IMR-90 (cell line): ENCODE data around the gene SLC35E3. TPM values are rescaled to one million over a fixed set of nuclear protein-coding genes. Genes with fewer than 3 reads are reported as not detected.

Source experiments
- ATAC-seq: fragments of 200-7000 bp; cut with Tn5 transposase; 2 replicates; pipeline ENCODE4 v1.9.1; 2020; ENCODE audit warnings: low read depth, mild to moderate bottlenecking, moderate library complexity
- BruUV-seq: library from RNA; stranded (reverse); fragments of 400-500 nt; replicated peaks from 2 replicates; lab custom pipeline; 2021; lab: Mats Ljungman, UMichigan
- CTCF ChIA-PET: fragments of 300-600 bp; formaldehyde crosslinking; extraction: SDS; loops from one replicate; lab custom pipeline; 2021; ENCODE audit warnings: antibody characterized with exemption; lab: Yijun Ruan, JAX
- POLR2A ChIA-PET: fragments of 300-600 bp; sonication (Branson Sonifier 250); formaldehyde crosslinking; loops from one replicate; lab custom pipeline; 2022; ENCODE audit warnings: antibody characterized with exemption; ENCODE audit not compliant: unreplicated experiment; lab: Charles Lee
- DNase-seq: peaks from one replicate; pipeline ENCODE4 v3.0.0; 2013
- H2AFZ ChIP-seq: replicated peaks from 2 replicates; pipeline ENCODE3; 2013; ENCODE audit warnings: low read length, mild to moderate bottlenecking; ENCODE audit not compliant: poor library complexity
- H2AK5ac ChIP-seq: 2 replicates; pipeline ENCODE4 v1.6.1; 2013; ENCODE audit warnings: low read depth, low read length, inconsistent platforms
- H2AK9ac ChIP-seq: replicated peaks from 2 replicates; pipeline ENCODE3; 2013; ENCODE audit warnings: mild to moderate bottlenecking, low read depth, low read length, moderate library complexity; ENCODE audit not compliant: poor library complexity
- H2BK120ac ChIP-seq: 2 replicates; pipeline ENCODE4 v1.6.1; 2013; ENCODE audit warnings: low read depth, low read length, inconsistent platforms
- H2BK15ac ChIP-seq: 3 replicates; pipeline ENCODE4 v1.6.1; 2013; ENCODE audit warnings: low read depth, low read length, inconsistent platforms
- H2BK20ac ChIP-seq: 2 replicates; pipeline ENCODE4 v1.6.1; 2013; ENCODE audit warnings: low read depth, mild to moderate bottlenecking, inconsistent platforms, low read length, moderate library complexity
- H2BK5ac ChIP-seq: 2 replicates; pipeline ENCODE4 v1.6.1; 2013; ENCODE audit warnings: mild to moderate bottlenecking, low read depth, low read length, inconsistent platforms; ENCODE audit not compliant: poor library complexity, severe bottlenecking
- H3K14ac ChIP-seq: replicated peaks from 2 replicates; pipeline ENCODE4 v1.6.1; 2013; ENCODE audit warnings: low read depth, low read length, inconsistent platforms
- H3K18ac ChIP-seq: 2 replicates; pipeline ENCODE4 v1.6.1; 2013; ENCODE audit warnings: low read depth, low read length, control low read depth
- H3K23ac ChIP-seq: 2 replicates; pipeline ENCODE4 v1.6.1; 2013; ENCODE audit warnings: low read depth, low read length, inconsistent platforms
- H3K27ac ChIP-seq: 2 replicates; pipeline ENCODE4 v1.5.1; 2013; ENCODE audit warnings: mild to moderate bottlenecking, control low read depth, low read length; ENCODE audit not compliant: insufficient read depth
- H3K27me3 ChIP-seq: 2 replicates; pipeline ENCODE4 v1.6.1; 2013; ENCODE audit warnings: low read length; ENCODE audit not compliant: control insufficient read depth, insufficient read depth
- H3K36me3 ChIP-seq: 2 replicates; pipeline ENCODE4 v1.6.1; 2013; ENCODE audit warnings: low read length, mixed read lengths; ENCODE audit not compliant: control insufficient read depth, insufficient read depth
- H3K4ac ChIP-seq: 2 replicates; pipeline ENCODE4 v1.6.1; 2013; ENCODE audit warnings: low read depth, low read length, inconsistent platforms
- H3K4me1 ChIP-seq: 2 replicates; pipeline ENCODE4 v1.6.1; 2013; ENCODE audit warnings: low read length, mixed read lengths; ENCODE audit not compliant: control insufficient read depth, insufficient read depth
- H3K4me2 ChIP-seq: 2 replicates; pipeline ENCODE4 v1.6.1; 2013; ENCODE audit warnings: low read depth, mild to moderate bottlenecking, control low read depth, low read length, moderate library complexity
- H3K4me3 ChIP-seq: 2 replicates; pipeline ENCODE4 v1.5.1; 2013; ENCODE audit warnings: low read depth, mild to moderate bottlenecking, control low read depth, low read length, moderate library complexity; ENCODE audit not compliant: insufficient read depth
- H3K56ac ChIP-seq: 2 replicates; pipeline ENCODE4 v1.6.1; 2013; ENCODE audit warnings: low read length, inconsistent platforms; ENCODE audit not compliant: insufficient read depth; ENCODE audit errors: extremely low read depth
- H3K79me1 ChIP-seq, 2 experiments: 2 replicates each; pipeline ENCODE4 v1.6.1; 2013; ENCODE audit warnings: low read length in 2 of 2, inconsistent platforms in 1 of 2, low read depth in 1 of 2
- H3K9ac ChIP-seq: 2 replicates; pipeline ENCODE4 v1.6.1; 2013; ENCODE audit warnings: low read depth, low read length, control low read depth
- H3K9me1 ChIP-seq: 2 replicates; pipeline ENCODE4 v1.6.1; 2013; ENCODE audit warnings: low read length, inconsistent platforms; ENCODE audit not compliant: insufficient read depth
- H3K9me3 ChIP-seq: 2 replicates; pipeline ENCODE4 v1.6.1; 2013; ENCODE audit warnings: low read length; ENCODE audit not compliant: control insufficient read depth, insufficient read depth
- H4K20me1 ChIP-seq: 2 replicates; pipeline ENCODE4 v1.6.1; 2013; ENCODE audit warnings: low read length, inconsistent platforms; ENCODE audit not compliant: insufficient read depth
- H4K5ac ChIP-seq: 2 replicates; pipeline ENCODE4 v1.6.1; 2013; ENCODE audit warnings: mild to moderate bottlenecking, low read depth, low read length, control low read depth
- H4K8ac ChIP-seq, 2 experiments: 2 replicates each; pipeline ENCODE4 v1.6.1; 2013; ENCODE audit warnings: low read depth in 2 of 2, low read length in 2 of 2, control low read depth in 1 of 2, inconsistent platforms in 1 of 2
- H4K91ac ChIP-seq: 2 replicates; pipeline ENCODE4 v1.6.1; 2013; ENCODE audit warnings: low read depth, low read length, inconsistent platforms; ENCODE audit not compliant: insufficient read depth
- MXI1 ChIP-seq: IDR thresholded peaks from 2 replicates; pipeline ENCODE4 v1.6.1; 2012; ENCODE audit warnings: low read depth, mild to moderate bottlenecking, low read length, moderate library complexity, borderline replicate concordance
- POLR2A ChIP-seq: IDR thresholded peaks from 2 replicates; pipeline ENCODE4 v1.6.1; 2012; ENCODE audit warnings: mild to moderate bottlenecking, low read depth, low read length
- WGBS, 2 experiments: methylation state at CpG; one replicate each; pipeline versions ENCODE4 v1.1.5 to v1.1.7; 2013; ENCODE audit warnings: missing lambda C conversion rate in 2 of 2; ENCODE audit not compliant: insufficient read length in 1 of 2; ENCODE audit errors: extremely low coverage in 2 of 2; 5-methylcytosine and 5-hydroxymethylcytosine counted together
- dilution Hi-C: fragments of 300-500 bp; cut with HindIII; formaldehyde crosslinking; loops from one replicate; pipeline ENCODE4 v1.14.3; 2018; ENCODE audit warnings: low sequenced_read_pairs; ENCODE audit not compliant: unreplicated experiment
- in situ Hi-C: fragments of 300-500 bp; cut with MboI; formaldehyde crosslinking; loops from 3 replicates; pipeline ENCODE4 v1.14.3; 2019; ENCODE audit warnings: low sequenced_read_pairs, inconsistent platforms, mixed read lengths
- intact Hi-C: fragments of 100-400 bp; cut with micrococcal nuclease; formaldehyde crosslinking; loops from 2 replicates; pipeline ENCODE4 v1.10.0; 2022
- polyA plus RNA-seq, 3 experiments: library from polyadenylated mRNA; depleted of rRNA; stranded (reverse); fragments of >200 nt; gene quantifications; 2 replicates each; pipeline ENCODE4 v1.2.3, GENCODE V29; 2012; ENCODE audit warnings: low replicate concordance in 1 of 3
- total RNA-seq: library from RNA; depleted of rRNA; stranded (reverse); fragments of >200 nt; gene quantifications from 2 replicates; pipeline ENCODE4 v1.2.3, GENCODE V29; 2012

Gene SLC35E3
- total and polyA plus RNA-seq, 2 of the 4 experiments (the other 2 are of a cell fraction) = 3.6 to 5.1 TPM

- Histone ChIP-seq H2AK5ac (no peak overlapping the region), H3K14ac (no peak overlapping the region), H3K23ac (no peak overlapping the region), H3K9ac (no peak overlapping the region), H3K4ac (no peak overlapping the region), H2BK5ac (no peak overlapping the region), H3K4me3 (no peak overlapping the region), H2AK9ac (no peak overlapping the region), H3K27ac (no peak overlapping the region), H2BK20ac (no peak overlapping the region), H2BK120ac (no peak overlapping the region), H3K4me2 (no peak overlapping the region; the same call in 1 of the 2 replicates), H4K5ac (no peak overlapping the region), H3K9me1 (no peaks in the 10 kb centered on the region), H3K18ac (no peak overlapping the region), H3K36me3 (peaks cover 59% of the 10 kb centered on the region), H4K91ac (no peak overlapping the region), H2BK15ac (no peak overlapping the region), H4K20me1 (peaks cover 59% of the 10 kb centered on the region), H3K27me3 (no peaks in the 10 kb centered on the region), H4K8ac (no peak overlapping the region), H3K4me1 (peaks cover 2% of the 10 kb centered on the region; the same call in 1 of the 2 replicates), H3K9me3 (no peaks in the 10 kb centered on the region), H3K79me1 (peaks cover 25 to 27% of the 10 kb centered on the region in 2 experiments), H2AFZ (no peak overlapping the region), H3K56ac (no peak overlapping the region)
- no CpG with 5 or more reads among the region's 3 CpGs for WGBS, 2 experiments
- no TSS peak for BruUV-seq
- DNase-seq (no peak), ATAC-seq (no peak)
- ChIA-PET POLR2A (interaction anchor here (0.6 kb wide), 1 partner anchor 442 kb away, joined by 3 read pairs; no protein-coding TSS in a partner anchor), CTCF (interaction anchor here (0.6 kb wide), 1 partner anchor 372 kb away, joined by 6 read pairs; no protein-coding TSS in a partner anchor)
- dilution Hi-C loops = no loop called here
- in situ Hi-C loops = no loop called here
- TF ChIP-seq POLR2A (0 out of 2 replicates have a peak, but pooled peaks have one; percentile 20), MXI1 (no peak)
- intact Hi-C loops = no loop called here
Measured at GRCh38 chr12:68814490-68815231, 68.7 kb downstream of the SLC35E3 start.
